ENCODE results near the gene SPINDOC. TPM values are rescaled to one million over a fixed set of nuclear protein-coding genes. Genes with fewer than 3 reads are reported as not detected.
A peak's percentile ranks its signal among the peaks of the same experiment; 100 is the strongest.

SPINDOC gene
- total RNA-seq, 1 donor from 2014 or later, result 77.8 TPM

- no peaks in the 10 kb centered on the region for H3K9me3 Mint-ChIP-seq (ENCODE audit: low read depth)
- DNase-seq (ENCODE audit: low spot score, unreplicated experiment), result no peak
- no peak overlapping the region for H3K4me3 Mint-ChIP-seq (ENCODE audit: low read depth)
- H3K27ac Mint-ChIP-seq, result peak overlapping the region; percentile 96
- H3K36me3 Mint-ChIP-seq (ENCODE audit: insufficient read depth), result peaks cover 16% of the 10 kb centered on the region
- peaks cover 51% of the 10 kb centered on the region for H3K4me1 Mint-ChIP-seq (ENCODE audit: low read depth)
- TF ChIP-seq, protein P1, sequence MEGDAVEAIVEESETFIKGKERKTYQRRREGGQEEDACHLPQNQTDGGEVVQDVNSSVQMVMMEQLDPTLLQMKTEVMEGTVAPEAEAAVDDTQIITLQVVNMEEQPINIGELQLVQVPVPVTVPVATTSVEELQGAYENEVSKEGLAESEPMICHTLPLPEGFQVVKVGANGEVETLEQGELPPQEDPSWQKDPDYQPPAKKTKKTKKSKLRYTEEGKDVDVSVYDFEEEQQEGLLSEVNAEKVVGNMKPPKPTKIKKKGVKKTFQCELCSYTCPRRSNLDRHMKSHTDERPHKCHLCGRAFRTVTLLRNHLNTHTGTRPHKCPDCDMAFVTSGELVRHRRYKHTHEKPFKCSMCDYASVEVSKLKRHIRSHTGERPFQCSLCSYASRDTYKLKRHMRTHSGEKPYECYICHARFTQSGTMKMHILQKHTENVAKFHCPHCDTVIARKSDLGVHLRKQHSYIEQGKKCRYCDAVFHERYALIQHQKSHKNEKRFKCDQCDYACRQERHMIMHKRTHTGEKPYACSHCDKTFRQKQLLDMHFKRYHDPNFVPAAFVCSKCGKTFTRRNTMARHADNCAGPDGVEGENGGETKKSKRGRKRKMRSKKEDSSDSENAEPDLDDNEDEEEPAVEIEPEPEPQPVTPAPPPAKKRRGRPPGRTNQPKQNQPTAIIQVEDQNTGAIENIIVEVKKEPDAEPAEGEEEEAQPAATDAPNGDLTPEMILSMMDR (IDR thresholded peaks at IDR 0.05; ENCODE audit: unreplicated experiment), result no peak
- no peaks in the 10 kb centered on the region for H3K27me3 Mint-ChIP-seq
Observed at GRCh38 chr11:63846897-63847296, 33.6 kb downstream of the SPINDOC start.

- Mint-ChIP-seq H3K27me3 (no peaks in the 10 kb centered on the region), H3K4me1 (ENCODE audit: low read depth) (peaks cover 46% of the 10 kb centered on the region), H3K36me3 (ENCODE audit: insufficient read depth) (peaks cover 16% of the 10 kb centered on the region), H3K27ac (peak overlapping the region; percentile 96), H3K4me3 (ENCODE audit: low read depth) (peak overlapping the region; percentile 24), H3K9me3 (ENCODE audit: low read depth) (no peaks in the 10 kb centered on the region)
- DNase-seq (ENCODE audit: low spot score, unreplicated experiment), result peak; percentile 14
- TF ChIP-seq, protein P1 (IDR thresholded peaks at IDR 0.05; ENCODE audit: unreplicated experiment), result no peak
Observed at GRCh38 chr11:63847363-63847762, 34.1 kb downstream of the SPINDOC start.

DNA sequence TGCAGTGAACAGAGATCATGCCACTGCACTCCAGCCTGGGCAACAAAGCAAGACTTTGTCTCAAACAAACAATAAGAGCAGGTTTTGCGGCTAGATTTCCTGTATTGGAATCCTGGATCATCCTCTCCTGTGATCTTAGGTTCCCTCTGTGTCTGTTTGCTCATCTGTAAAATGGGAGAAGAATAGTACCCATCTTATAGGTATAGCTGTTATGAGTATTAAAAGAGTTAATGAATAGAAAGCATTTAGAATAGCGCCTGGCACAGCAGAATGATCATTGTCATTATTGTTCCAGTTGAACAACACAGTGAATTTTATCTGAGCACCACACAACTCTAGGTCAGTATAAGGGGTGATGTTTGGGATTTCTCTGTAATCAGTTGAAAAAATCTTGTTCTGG, 36.4 kb downstream of the SPINDOC start:
- Mint-ChIP-seq H3K27me3 (no peaks in the 10 kb centered on the region), H3K36me3 (ENCODE audit: insufficient read depth) (peaks cover 15% of the 10 kb centered on the region), H3K27ac (no peak overlapping the region), H3K9me3 (ENCODE audit: low read depth) (no peaks in the 10 kb centered on the region), H3K4me3 (ENCODE audit: low read depth) (no peak overlapping the region), H3K4me1 (ENCODE audit: low read depth) (peaks cover 29% of the 10 kb centered on the region)
- DNase-seq (ENCODE audit: low spot score, unreplicated experiment), result no peak
- TF ChIP-seq, protein P1 (IDR thresholded peaks at IDR 0.05; ENCODE audit: unreplicated experiment), result no peak

- Mint-ChIP-seq H3K27ac (peak overlapping the region; percentile 85), H3K27me3 (no peaks in the 10 kb centered on the region)
Observed at GRCh38 chr11:63850920-63851319, 37.7 kb downstream of the SPINDOC start.

DNA sequence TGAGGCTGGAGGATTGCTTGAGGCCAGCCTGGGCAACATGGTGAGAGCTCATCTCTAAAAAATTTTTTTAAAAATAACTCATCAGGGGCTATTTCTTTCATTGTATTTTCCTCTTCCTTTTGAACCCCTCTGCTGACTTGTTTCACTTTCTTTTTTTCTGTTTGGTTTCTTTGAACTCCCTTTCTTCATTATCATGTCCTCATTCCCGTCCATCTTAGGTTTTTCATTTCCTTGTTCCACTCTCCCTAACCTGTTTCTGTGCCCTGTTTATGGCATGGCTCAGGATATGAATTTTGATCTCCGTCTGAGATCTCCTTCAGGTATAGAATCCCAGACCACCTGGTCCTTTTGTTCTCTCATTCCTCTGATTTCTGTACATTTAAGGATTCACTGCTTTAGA, 38.1 kb downstream of the SPINDOC start:
- H3K27me3 Mint-ChIP-seq, result no peaks in the 10 kb centered on the region
- H3K4me1 Mint-ChIP-seq (ENCODE audit: low read depth), result peaks cover 27% of the 10 kb centered on the region
- H3K27ac Mint-ChIP-seq, result peak overlapping the region; percentile 39
- no peak overlapping the region for H3K4me3 Mint-ChIP-seq (ENCODE audit: low read depth)
- DNase-seq (ENCODE audit: low spot score, unreplicated experiment), result no peak
- no peaks in the 10 kb centered on the region for H3K9me3 Mint-ChIP-seq (ENCODE audit: low read depth)
- TF ChIP-seq, protein P1 (IDR thresholded peaks at IDR 0.05; ENCODE audit: unreplicated experiment), result no peak
- peaks cover 20% of the 10 kb centered on the region for H3K36me3 Mint-ChIP-seq (ENCODE audit: insufficient read depth)

More at GRCh38 chr11:63850920-63851319, 37.7 kb downstream of the SPINDOC start:
- peaks cover 29% of the 10 kb centered on the region for H3K4me1 Mint-ChIP-seq (ENCODE audit: low read depth)
- no peak for DNase-seq (ENCODE audit: low spot score, unreplicated experiment)
- TF ChIP-seq, protein P1 (IDR thresholded peaks at IDR 0.05; ENCODE audit: unreplicated experiment), result no peak
- peaks cover 20% of the 10 kb centered on the region for H3K36me3 Mint-ChIP-seq (ENCODE audit: insufficient read depth)
- H3K4me3 Mint-ChIP-seq (ENCODE audit: low read depth), result no peak overlapping the region
- H3K9me3 Mint-ChIP-seq (ENCODE audit: low read depth), result no peaks in the 10 kb centered on the region

All from progenitor cell of endocrine pancreas (in vitro differentiated cells).